GM21423 (cell line): ENCODE data around the gene ANK3.
"Not testable (repeated sequence)": the region's sequence is repeated elsewhere in the genome, so short reads cannot be mapped to it uniquely, and the experiment has no call there.

Source experiments
- ATAC-seq: cut with Tn5 transposase; IDR thresholded peaks from one replicate; pipeline ENCODE4 v1.9.1; 2021; ENCODE audit warnings: mild to moderate bottlenecking, moderate library complexity; ENCODE audit not compliant: unreplicated experiment

ANK3 gene

GRCh38 chr10:60311821-60312220, 77.9 kb downstream of the ANK3 start:
- ATAC-seq = no peak

- ATAC-seq = no peak
These were observed 78.9 kb downstream of the ANK3 start for GRCh38 chr10:60310740-60311139.

DNA sequence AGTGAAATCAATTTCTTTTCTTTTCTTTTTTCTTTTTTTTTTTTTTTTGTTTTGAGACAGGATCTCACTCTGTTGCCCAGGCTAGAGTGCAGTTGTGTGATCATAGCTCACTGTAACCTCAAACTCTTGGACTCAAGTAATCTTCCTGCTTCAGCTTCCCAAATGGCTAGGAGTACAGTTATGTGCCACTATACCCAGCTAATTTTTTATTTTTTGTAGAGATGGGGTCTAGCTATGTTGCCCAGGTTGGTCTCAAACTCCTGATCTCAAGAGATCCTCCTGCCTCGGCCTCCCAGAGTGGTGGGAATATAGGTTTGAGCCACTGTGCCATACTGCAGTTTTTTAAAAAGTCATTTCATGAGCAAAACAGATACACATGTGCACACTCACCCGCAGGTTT, 79.8 kb downstream of the ANK3 start:
- ATAC-seq = no peak

DNA sequence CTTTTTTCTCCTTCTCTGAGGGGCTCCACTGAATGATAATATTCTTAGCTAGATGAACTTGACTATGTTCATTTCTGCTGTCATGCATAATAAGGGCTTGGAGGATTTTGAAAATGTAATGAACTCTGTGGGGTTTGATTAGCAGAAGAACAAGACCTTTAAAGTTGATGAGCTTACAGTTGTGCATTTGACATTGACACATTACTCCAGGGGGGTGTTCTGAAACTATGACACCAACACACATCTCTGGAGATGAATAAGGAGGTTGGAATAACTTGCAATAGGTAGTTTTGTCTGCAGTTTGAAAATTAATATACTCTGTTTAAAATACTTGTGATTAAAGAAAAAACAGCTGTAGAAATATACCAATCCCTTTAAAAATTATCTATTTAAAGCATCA, 80.3 kb downstream of the ANK3 start:
- no peak for ATAC-seq

GRCh38 chr10:60305380-60305892, 84.2 kb downstream of the ANK3 start:
- no peak for ATAC-seq

DNA sequence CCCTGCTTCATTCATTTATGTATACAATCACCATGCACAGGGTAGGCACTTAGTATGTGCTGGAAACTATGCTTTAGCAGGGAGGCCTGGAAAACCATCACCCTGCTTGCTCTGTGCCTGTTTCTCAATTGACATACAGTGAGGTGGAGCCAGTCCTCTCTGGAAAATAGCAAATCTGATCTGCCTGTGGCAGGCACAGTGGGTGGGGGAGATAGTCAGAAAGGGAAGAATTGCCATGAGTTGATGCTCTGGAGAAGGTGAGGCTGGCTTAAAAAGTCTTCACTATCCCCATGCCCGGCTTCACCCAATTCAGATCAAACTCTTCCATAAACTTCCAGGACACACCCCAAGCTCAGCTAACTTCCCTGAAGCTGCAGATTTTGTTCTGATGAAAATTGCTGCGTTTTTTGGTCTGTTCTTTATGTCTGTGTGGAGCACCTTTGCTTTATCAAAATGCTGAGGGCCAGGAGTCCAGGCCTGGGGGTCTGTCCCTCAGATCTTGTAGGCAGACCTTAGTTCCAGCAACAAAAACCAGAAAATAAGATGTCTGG, 84.8 kb downstream of the ANK3 start:
- ATAC-seq = no peak

DNA sequence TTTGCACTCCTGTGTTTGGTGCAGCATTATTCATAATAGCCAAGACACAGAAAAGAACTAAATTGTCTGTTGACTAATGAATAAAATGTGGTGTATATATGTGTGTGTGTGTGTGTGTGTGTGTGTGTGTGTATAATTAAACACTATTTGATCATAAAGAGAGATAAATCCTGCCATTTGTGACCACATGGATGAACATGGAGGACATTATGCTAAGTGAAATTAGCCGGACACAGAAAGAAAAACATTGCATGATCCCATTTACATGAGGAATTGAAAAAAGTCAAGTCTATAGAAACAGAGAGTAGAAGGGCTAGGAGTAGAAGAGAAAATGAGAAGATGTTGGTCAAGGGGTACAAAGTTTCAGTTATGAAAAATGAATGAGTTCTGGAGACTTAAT, 85.9 kb downstream of the ANK3 start:
- no peak for ATAC-seq

DNA sequence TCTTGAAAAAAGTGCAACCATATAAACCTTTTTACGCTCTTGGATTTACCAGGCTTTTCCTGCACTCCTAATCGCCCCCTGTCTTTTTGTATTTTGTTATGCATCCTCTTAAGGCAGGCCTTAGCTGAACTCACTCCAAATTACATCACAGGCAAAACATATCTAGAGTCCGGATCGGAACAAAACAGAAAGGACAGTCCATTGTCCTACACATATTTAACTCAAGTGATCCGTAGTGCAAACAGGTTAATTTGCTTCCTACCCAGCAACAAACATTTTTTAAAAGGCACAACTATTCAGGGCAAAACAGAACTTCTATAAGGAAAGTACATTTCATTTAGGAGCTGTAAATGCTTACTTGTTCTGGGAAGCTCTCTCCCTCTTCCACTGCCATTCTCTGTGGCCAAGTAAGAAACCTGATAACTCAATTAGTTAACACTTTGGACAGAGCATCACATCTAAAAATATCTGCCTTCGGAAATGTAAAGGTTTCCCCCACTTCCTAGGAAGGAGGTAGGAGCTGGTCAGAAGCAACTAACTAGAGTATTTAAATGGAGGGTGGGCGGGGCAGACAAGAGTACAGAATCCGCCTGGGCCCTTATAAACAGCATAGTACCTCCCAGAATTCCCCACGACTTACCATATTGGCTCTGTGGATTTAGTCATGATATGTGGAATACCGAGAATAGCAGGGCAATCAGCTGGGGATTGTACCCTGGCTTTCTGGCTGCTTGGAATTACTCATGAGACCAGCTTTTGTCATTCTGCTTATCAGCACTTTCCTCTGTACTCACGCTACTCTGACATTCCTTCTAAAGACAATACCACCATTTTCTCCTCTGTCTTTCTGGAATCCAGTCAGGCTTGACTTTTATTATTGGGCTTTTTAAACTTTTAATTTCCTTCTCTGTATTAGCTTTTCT, 89.5 kb downstream of the ANK3 start:
- ATAC-seq = no peak

DNA sequence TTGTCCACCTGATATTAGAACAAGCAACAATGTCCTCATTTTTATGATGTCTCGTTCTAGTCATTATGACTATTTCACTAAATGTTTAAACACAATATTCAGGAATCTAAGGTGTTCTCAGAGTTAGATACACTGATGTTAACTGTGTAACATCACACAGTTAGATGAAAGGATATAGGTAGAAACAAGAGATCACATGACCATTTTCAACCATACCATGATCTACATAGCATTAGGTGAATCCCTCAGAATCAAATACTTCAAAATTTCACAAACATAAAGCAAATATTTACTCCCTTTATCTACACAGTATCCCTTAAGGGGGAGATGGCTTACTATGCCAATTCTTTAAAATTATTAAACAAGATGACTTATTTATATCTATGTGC, 90.3 kb downstream of the ANK3 start:
- no peak for ATAC-seq

- no peak for ATAC-seq
These were observed 91.0 kb downstream of the ANK3 start for GRCh38 chr10:60298408-60299389.

- ATAC-seq = no peak
These were observed 93.6 kb downstream of the ANK3 start for GRCh38 chr10:60296073-60296472.

GRCh38 chr10:60295028-60295937, 94.4 kb downstream of the ANK3 start:
- ATAC-seq = no peak

- ATAC-seq = no peak
These were observed 96.0 kb downstream of the ANK3 start for GRCh38 chr10:60293581-60294175.

GRCh38 chr10:60292998-60293397, 96.7 kb downstream of the ANK3 start:
- ATAC-seq = no peak

DNA sequence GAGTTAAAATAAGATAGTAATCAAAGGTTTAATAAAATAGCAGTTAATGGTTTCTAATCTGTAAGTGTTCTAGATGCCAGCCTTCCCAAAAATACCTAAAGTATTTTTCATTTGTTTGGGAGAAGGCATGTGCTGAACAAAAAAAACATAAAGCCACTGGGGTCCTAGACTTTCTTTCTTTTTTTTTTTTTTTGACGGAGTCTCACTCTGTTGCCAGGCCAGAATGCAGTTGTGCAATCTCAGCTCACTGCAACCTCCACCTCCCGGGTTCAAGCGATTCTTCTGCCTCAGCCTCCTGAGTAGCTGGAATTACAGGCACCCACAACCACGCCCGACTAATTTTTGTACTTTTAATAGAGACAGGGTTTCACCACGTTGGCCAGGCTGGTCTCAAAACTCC, 97.1 kb downstream of the ANK3 start:
- ATAC-seq = not testable (repeated sequence)

DNA sequence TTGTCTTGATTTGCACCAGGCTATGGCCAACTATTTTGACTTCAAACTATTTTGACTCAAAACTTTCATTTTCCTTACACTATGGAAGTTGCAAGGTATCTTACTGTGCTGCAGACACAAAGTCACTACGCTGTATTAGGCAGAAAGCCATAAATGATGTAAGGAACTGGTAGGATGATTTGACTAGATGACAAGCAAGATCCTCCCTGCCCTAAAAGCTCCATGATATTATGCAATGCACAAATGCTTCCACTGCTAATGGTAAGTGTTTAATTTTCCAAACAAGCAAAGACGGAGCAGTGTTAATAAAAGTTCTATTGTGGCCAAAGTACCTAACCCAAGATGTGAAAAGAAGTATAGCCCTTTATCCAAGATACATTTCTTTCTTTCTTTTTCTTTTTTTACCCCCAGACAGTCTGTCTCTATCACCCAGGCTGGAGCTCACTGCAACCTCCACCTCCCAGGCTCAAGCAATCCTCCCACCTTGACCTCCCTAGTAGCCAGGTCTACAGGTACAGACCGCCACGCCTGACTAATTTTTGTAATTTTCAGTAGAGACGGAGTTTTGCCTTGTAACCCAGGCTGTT, 98.2 kb downstream of the ANK3 start:
- no peak for ATAC-seq

- no peak for ATAC-seq
These were observed 99.1 kb downstream of the ANK3 start for GRCh38 chr10:60290558-60290957.

- ATAC-seq = no peak
These were observed 99.9 kb downstream of the ANK3 start for GRCh38 chr10:60289800-60290199.

- ATAC-seq = no peak
These were observed 101.4 kb downstream of the ANK3 start for GRCh38 chr10:60288256-60288655.
